Measurements from ENCODE around the gene NEAT1. TPM values are rescaled to one million over a fixed set of nuclear protein-coding genes. Genes with fewer than 3 reads are reported as not detected.
A peak's percentile ranks its signal among the peaks of the same experiment; 100 is the strongest.

The NEAT1 gene
- total and polyA plus RNA-seq, 2 of the 8 experiments (the other 6 are each of a cell fraction or from before 2014, with no cell fraction given): 2.4 to 10.7 TPM

- DNase-seq (ENCODE audit: low read depth in 1 of 2, low spot score in 2 of 2): no peak
- peak overlapping the region; percentile 99 for H2BK12ac ChIP-seq (ENCODE audit: low read depth, low read length)
- H4K91ac ChIP-seq (replicated peaks; ENCODE audit: insufficient read length, low read length): peak overlapping the region; percentile 81
- 25% methylated on average over 2 of the region's 4 CpGs; no CpG with 5 or more reads in 1 of the 2 experiments for WGBS, 2 experiments (ENCODE audit: extremely low coverage in 1 of 2, insufficient coverage in 1 of 2, insufficient read length in 1 of 2, insufficient replicate concordance in 2 of 2, low coverage in 1 of 2, low lambda C conversion rate in 2 of 2, missing lambda C conversion rate in 1 of 2)
- peak overlapping the region; percentile 88 for H3K18ac ChIP-seq (ENCODE audit: extremely low read depth, low read length)
- H3K27ac ChIP-seq (ENCODE audit: low read depth, low read length): peak overlapping the region; percentile 87; the same call in 1 of the 2 replicates
- H3K14ac ChIP-seq (ENCODE audit: insufficient read length): no peak overlapping the region
- H4K5ac ChIP-seq (ENCODE audit: insufficient read length, low read depth, low read length): peak overlapping the region; percentile 4
- peak overlapping the region; percentile 11 for H3K4ac ChIP-seq (replicated peaks; ENCODE audit: insufficient read length, low read depth, low read length)
- peaks cover 15% of the 10 kb centered on the region; the same call in 1 of the 2 replicates for H3K23me2 ChIP-seq (ENCODE audit: low read depth, low read length)
- peak overlapping the region; percentile 60 to 61 for H3K4me2 ChIP-seq (ENCODE audit: insufficient read depth in 1 of 2, low read depth in 2 of 2, low read length in 2 of 2)
- peaks cover 19 to 61% (median 45%) of the 10 kb centered on the region in 4 experiments for H3K4me1 ChIP-seq (replicated peaks in 1 of 4; ENCODE audit: control insufficient read depth in 3 of 4, insufficient read depth in 4 of 4, low read length in 3 of 4)
- H3K9me3 ChIP-seq (ENCODE audit: insufficient read depth in 2 of 2, low read depth in 1 of 2, low read length in 1 of 2): no peaks in the 10 kb centered on the region
- peak overlapping the region in 2 of 4 experiments; percentile 30 to 45; a peak in 4 of 7 replicates for H3K9ac ChIP-seq (replicated peaks in 1 of 4; ENCODE audit: extremely low read depth in 1 of 4, low read depth in 3 of 4, low read length in 3 of 4)
- peak overlapping the region; percentile 95 for H2BK20ac ChIP-seq (ENCODE audit: low read length)
- peak overlapping the region; percentile 99 for H2BK5ac ChIP-seq (ENCODE audit: low read depth, low read length)
- ChIA-PET CTCF (ENCODE audit: partially characterized antibody) (interaction anchor here (0.6 to 22.8 kb wide), 6 partner anchors 15 to 113 kb away, joined by 3 to 430 read pairs (median 72); no protein-coding TSS in a partner anchor), POLR2A (ENCODE audit: partially characterized antibody) (interaction anchor here (0.7 to 20.8 kb wide), 13 partner anchors 11 to 143 kb away, joined by 3 to 826 read pairs (median 9); partner anchors contain the start of genes CDC42EP2 and MALAT1)
- no peak overlapping the region for H3K56ac ChIP-seq (replicated peaks; ENCODE audit: insufficient read length, low read depth, low read length)
- no peaks in the 10 kb centered on the region; a peak in 1 of 7 replicates for H3K27me3 ChIP-seq (replicated peaks in 1 of 4; ENCODE audit: control insufficient read depth in 3 of 4, extremely low read depth in 1 of 4, insufficient read depth in 3 of 4, low read length in 3 of 4)
- no peak overlapping the region for H2BK120ac ChIP-seq (replicated peaks; ENCODE audit: low read depth, low read length)
- peak overlapping the region; percentile 98 for H2BK15ac ChIP-seq (ENCODE audit: low read length)
- H2AK5ac ChIP-seq (ENCODE audit: low read depth, low read length): peak overlapping the region; percentile 89
- H2AFZ ChIP-seq (ENCODE audit: low read length): no peak overlapping the region
- no peaks in the 10 kb centered on the region for H3K36me3 ChIP-seq (ENCODE audit: control insufficient read depth in 2 of 4, insufficient read depth in 4 of 4, low read length in 3 of 4)
- H3K79me1 ChIP-seq (ENCODE audit: low read depth, low read length): no peaks in the 10 kb centered on the region; the same call in 1 of the 2 replicates
- H4K20me1 ChIP-seq (replicated peaks in 1 of 2; ENCODE audit: control insufficient read depth in 1 of 2, insufficient read depth in 2 of 2, low read length in 2 of 2): peaks cover 0 to 4% of the 10 kb centered on the region in 2 experiments
- no peak overlapping the region for H3K23ac ChIP-seq (ENCODE audit: insufficient read length)
- peaks cover 0 to 2% of the 10 kb centered on the region in 2 experiments; a peak in 1 of 4 replicates for H3K79me2 ChIP-seq (ENCODE audit: control insufficient read depth in 1 of 2, insufficient read depth in 2 of 2, low read length in 2 of 2)
- peak overlapping the region in 1 of 4 experiments; percentile 6; a peak in 1 of 8 replicates for H3K4me3 ChIP-seq (ENCODE audit: extremely low read depth in 1 of 4, insufficient read depth in 2 of 4, low read depth in 3 of 4, low read length in 4 of 4)
- TF ChIP-seq CTCF (IDR thresholded peaks at IDR 0.05; ENCODE audit: control extremely low read depth in 1 of 3, insufficient read depth in 1 of 3, low read depth in 1 of 3, low read length in 3 of 3) (no peak), TAF1 (IDR thresholded peaks at IDR 0.05; ENCODE audit: low read depth, low read length) (no peak), GTF2F1 (IDR thresholded peaks at IDR 0.05; ENCODE audit: borderline replicate concordance, low read depth, low read length) (no peak), SP4 (IDR thresholded peaks at IDR 0.05; ENCODE audit: low read length) (no peak), CHD2 (IDR thresholded peaks at IDR 0.05; ENCODE audit: low read length) (no peak), PHF8 (conservative IDR thresholded peaks at IDR 0.05; ENCODE audit: low read depth, low read length) (no peak), TAF7 (optimal IDR thresholded peaks at IDR 0.05; ENCODE audit: borderline replicate concordance, low read depth, low read length) (no peak), SP1 (IDR thresholded peaks at IDR 0.05; ENCODE audit: low read depth, low read length) (no peak), RBBP5 (IDR thresholded peaks at IDR 0.05; ENCODE audit: borderline replicate concordance, low read depth, low read length) (no peak), TBP (IDR thresholded peaks at IDR 0.05; ENCODE audit: low read depth, low read length) (no peak)
- FAIRE-seq: no peak
- no peak overlapping the region for H4K8ac ChIP-seq (ENCODE audit: extremely low read depth, insufficient read depth, low read length)
These were observed 4.2 kb upstream of the NEAT1 start for GRCh38 chr11:65418431-65418680.

All from H1 (cell line).